ENCODE results near the gene RBMS1.

DNA sequence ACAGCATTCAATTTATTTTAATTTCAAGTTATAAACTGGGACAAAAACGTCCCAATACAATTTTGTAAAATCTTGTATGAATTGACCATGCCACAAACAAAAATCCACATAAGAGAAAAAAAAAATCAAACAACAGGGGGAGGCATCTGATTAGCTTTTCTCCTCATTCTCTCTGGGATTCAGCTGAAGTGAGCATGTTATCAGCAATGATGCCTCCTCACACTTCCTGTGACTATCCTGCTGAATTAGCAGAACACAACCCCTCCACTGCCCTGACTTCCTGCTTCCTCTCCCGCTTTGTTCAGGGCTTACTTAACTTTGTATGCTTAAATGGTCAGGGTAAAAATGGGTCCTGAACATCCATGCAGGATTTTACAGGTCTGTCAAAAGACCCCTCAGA, 161.3 kb downstream of the RBMS1 start:
- TF ChIP-seq CTCF (conservative IDR thresholded peaks at IDR 0.05; ENCODE audit: low read depth, low read length) (no peak), EZH2 (IDR thresholded peaks at IDR 0.05; ENCODE audit: low read length, unreplicated experiment) (no peak)
